ENCODE measurements around the gene FEM1A. TPM values are rescaled to one million over a fixed set of nuclear protein-coding genes. Genes with fewer than 3 reads are reported as not detected.
A peak's percentile ranks its signal among the peaks of the same experiment; 100 is the strongest.
"Not testable (repeated sequence)": the region's sequence is repeated elsewhere in the genome, so short reads cannot be mapped to it uniquely, and the experiment has no call there.

Gene FEM1A
- total RNA-seq, 1 donor from 2014 or later: 11.5 TPM

GRCh38 chr19:4803736-4804695 is 12.5 kb downstream of the FEM1A start:
- peaks cover 2% of the 10 kb centered on the region for H3K4me1 Mint-ChIP-seq

GRCh38 chr19:4805140-4805539 is 13.6 kb downstream of the FEM1A start:
- H3K9me3 Mint-ChIP-seq, H3K27ac Mint-ChIP-seq, H3K36me3 Mint-ChIP-seq: not testable (repeated sequence)

More at GRCh38 chr19:4803736-4804695, 12.5 kb downstream of the FEM1A start:
- TF ChIP-seq CTCF (IDR thresholded peaks at IDR 0.05; ENCODE audit: unreplicated experiment): peak; percentile 54
- H3K9me3 Mint-ChIP-seq: no peaks in the 10 kb centered on the region
- H3K27ac Mint-ChIP-seq: no peak overlapping the region
- H3K36me3 Mint-ChIP-seq: peaks cover 2% of the 10 kb centered on the region
- no peak overlapping the region for H3K4me3 Mint-ChIP-seq
- no peaks in the 10 kb centered on the region for H3K27me3 Mint-ChIP-seq (ENCODE audit: low read depth)
- peak; percentile 61 to 75 for DNase-seq (ENCODE audit: low spot score in 2 of 2, unreplicated experiment in 2 of 2)

GRCh38 chr19:4806384-4806783 is 14.8 kb downstream of the FEM1A start:
- Mint-ChIP-seq H3K27ac (no peak overlapping the region), H3K9me3 (no peaks in the 10 kb centered on the region), H3K27me3 (ENCODE audit: low read depth) (no peaks in the 10 kb centered on the region), H3K4me1 (peaks cover 2% of the 10 kb centered on the region), H3K36me3 (no peaks in the 10 kb centered on the region), H3K4me3 (no peak overlapping the region)
- DNase-seq (ENCODE audit: low spot score in 2 of 2, unreplicated experiment in 2 of 2): no peak
- no peak for TF ChIP-seq CTCF (IDR thresholded peaks at IDR 0.05; ENCODE audit: unreplicated experiment)

More at GRCh38 chr19:4805140-4805539, 13.6 kb downstream of the FEM1A start:
- DNase-seq (ENCODE audit: low spot score in 2 of 2, unreplicated experiment in 2 of 2); H3K4me3 Mint-ChIP-seq; H3K4me1 Mint-ChIP-seq; H3K27me3 Mint-ChIP-seq (ENCODE audit: low read depth): not testable (repeated sequence)

GRCh38 chr19:4807188-4807587 is 15.7 kb downstream of the FEM1A start:
- no peak overlapping the region for H3K4me3 Mint-ChIP-seq
- TF ChIP-seq CTCF (IDR thresholded peaks at IDR 0.05; ENCODE audit: unreplicated experiment): no peak
- DNase-seq (ENCODE audit: low spot score in 2 of 2, unreplicated experiment in 2 of 2): no peak
- H3K9me3 Mint-ChIP-seq: no peaks in the 10 kb centered on the region
- no peaks in the 10 kb centered on the region for H3K36me3 Mint-ChIP-seq
- H3K27ac Mint-ChIP-seq: no peak overlapping the region
- peaks cover 2% of the 10 kb centered on the region for H3K4me1 Mint-ChIP-seq
- H3K27me3 Mint-ChIP-seq (ENCODE audit: low read depth): no peaks in the 10 kb centered on the region

- peak; percentile 87 for TF ChIP-seq CTCF (IDR thresholded peaks at IDR 0.05; ENCODE audit: unreplicated experiment)
- Mint-ChIP-seq H3K36me3 (peaks cover 2% of the 10 kb centered on the region), H3K4me1 (peaks cover 5% of the 10 kb centered on the region), H3K27me3 (ENCODE audit: low read depth) (no peaks in the 10 kb centered on the region), H3K4me3 (no peak overlapping the region), H3K27ac (no peak overlapping the region), H3K9me3 (peaks cover 3% of the 10 kb centered on the region)
- DNase-seq (ENCODE audit: low spot score in 2 of 2, unreplicated experiment in 2 of 2): peak; percentile 67 to 86
These were observed 20.0 kb downstream of the FEM1A start for GRCh38 chr19:4811328-4812131.
